ENCODE results near the gene KBTBD7. TPM values are rescaled to one million over a fixed set of nuclear protein-coding genes. Genes with fewer than 3 reads are reported as not detected.

KBTBD7 gene
- polyA plus RNA-seq, 3 donors = 0.43 to 7.7 (median 5.5) TPM

DNA sequence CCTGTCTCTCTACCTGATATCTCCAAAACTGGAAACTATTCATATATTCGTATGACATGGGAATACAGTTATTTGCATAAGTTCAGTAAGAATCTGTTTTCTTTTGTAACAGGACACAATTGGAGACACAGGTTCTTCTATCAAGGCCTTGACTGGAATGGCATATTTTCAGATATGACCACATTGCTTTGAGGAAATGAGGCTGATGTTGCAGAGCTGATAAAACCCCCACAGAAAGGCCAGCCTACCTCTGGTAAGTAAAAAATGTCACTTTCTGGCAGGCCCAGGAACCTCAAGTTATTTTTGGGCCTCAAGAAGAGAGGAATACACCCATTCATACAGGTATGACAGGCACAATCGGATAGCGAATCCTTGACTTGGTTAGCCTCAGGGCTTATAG, 32.2 kb downstream of the KBTBD7 start:
- Histone ChIP-seq H3K4me1 (ENCODE audit: control insufficient read depth in 1 of 2, insufficient read depth in 2 of 2, low read length in 2 of 2) (no peaks in the 10 kb centered on the region), H3K9me3 (replicated peaks in 1 of 2; ENCODE audit: control insufficient read depth in 1 of 2, insufficient read depth in 1 of 2, low read length in 2 of 2) (no peaks in the 10 kb centered on the region), H2AFZ (ENCODE audit: insufficient read depth, low read depth, low read length, poor library complexity, severe bottlenecking) (no peak overlapping the region), H3K79me2 (ENCODE audit: insufficient read depth, low read length) (no peaks in the 10 kb centered on the region), H4K20me1 (ENCODE audit: insufficient read depth, low read length) (no peaks in the 10 kb centered on the region), H3K9ac (ENCODE audit: insufficient read depth, low read length, poor library complexity, severe bottlenecking) (no peak overlapping the region), H3K4me2 (replicated peaks; ENCODE audit: extremely low read depth, low read length, poor library complexity, severe bottlenecking) (no peak overlapping the region), H3K4me3 (replicated peaks in 1 of 3; ENCODE audit: low read depth in 2 of 3, low read length in 3 of 3) (no peak overlapping the region), H3K27ac (ENCODE audit: low read depth in 1 of 2, low read length in 2 of 2) (no peak overlapping the region), H3K27me3 (ENCODE audit: control insufficient read depth in 2 of 2, insufficient read depth in 2 of 2, low read length in 2 of 2) (no peaks in the 10 kb centered on the region), H3K36me3 (replicated peaks in 1 of 2; ENCODE audit: control insufficient read depth in 1 of 2, insufficient read depth in 2 of 2, low read length in 2 of 2) (no peaks in the 10 kb centered on the region)
- no peaks in the 10 kb centered on the region for H3K36me3 Mint-ChIP-seq
- H3K9me3 Mint-ChIP-seq = peaks cover 2 to 14% (median 5%) of the 10 kb centered on the region in 7 donors
- DNase-seq = no peak
- intact Hi-C loops (cut with micrococcal nuclease) = no loop called here
- 100% methylated on average over 1 of the region's 3 CpGs for WGBS (ENCODE audit: insufficient coverage)
- no peak overlapping the region for H3K4me3 Mint-ChIP-seq
- peaks cover 0 to 2% (median 0%) of the 10 kb centered on the region in 3 donors for H3K27me3 Mint-ChIP-seq (ENCODE audit: low read depth in 3 of 3)
- H3K27ac Mint-ChIP-seq = no peak overlapping the region
- TF ChIP-seq, protein P1, sequence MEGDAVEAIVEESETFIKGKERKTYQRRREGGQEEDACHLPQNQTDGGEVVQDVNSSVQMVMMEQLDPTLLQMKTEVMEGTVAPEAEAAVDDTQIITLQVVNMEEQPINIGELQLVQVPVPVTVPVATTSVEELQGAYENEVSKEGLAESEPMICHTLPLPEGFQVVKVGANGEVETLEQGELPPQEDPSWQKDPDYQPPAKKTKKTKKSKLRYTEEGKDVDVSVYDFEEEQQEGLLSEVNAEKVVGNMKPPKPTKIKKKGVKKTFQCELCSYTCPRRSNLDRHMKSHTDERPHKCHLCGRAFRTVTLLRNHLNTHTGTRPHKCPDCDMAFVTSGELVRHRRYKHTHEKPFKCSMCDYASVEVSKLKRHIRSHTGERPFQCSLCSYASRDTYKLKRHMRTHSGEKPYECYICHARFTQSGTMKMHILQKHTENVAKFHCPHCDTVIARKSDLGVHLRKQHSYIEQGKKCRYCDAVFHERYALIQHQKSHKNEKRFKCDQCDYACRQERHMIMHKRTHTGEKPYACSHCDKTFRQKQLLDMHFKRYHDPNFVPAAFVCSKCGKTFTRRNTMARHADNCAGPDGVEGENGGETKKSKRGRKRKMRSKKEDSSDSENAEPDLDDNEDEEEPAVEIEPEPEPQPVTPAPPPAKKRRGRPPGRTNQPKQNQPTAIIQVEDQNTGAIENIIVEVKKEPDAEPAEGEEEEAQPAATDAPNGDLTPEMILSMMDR (IDR thresholded peaks at IDR 0.05) = no peak
- H3K4me1 Mint-ChIP-seq = no peaks in the 10 kb centered on the region

DNA sequence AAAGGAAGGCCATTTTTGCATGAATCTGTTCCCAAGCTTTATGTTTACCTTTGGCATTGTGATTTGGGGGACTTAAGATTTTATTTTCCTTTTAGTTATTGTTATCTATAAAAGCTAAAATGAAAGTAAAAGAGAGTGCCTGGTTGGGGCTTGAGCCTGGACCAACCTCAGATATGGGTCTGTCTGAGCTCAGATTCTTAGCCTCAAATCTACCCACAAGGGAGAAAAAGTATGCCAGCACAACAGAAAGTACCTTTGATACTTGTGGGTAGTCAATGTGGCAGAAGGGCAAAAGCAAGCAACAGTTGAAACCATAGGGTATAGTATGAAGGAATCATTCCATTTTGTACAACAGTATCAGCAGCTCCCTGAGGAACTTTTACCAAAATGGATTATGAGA, 35.2 kb downstream of the KBTBD7 start:
- peaks cover 2 to 9% (median 4%) of the 10 kb centered on the region in 7 donors for H3K9me3 Mint-ChIP-seq
- intact Hi-C loops (cut with micrococcal nuclease) = no loop called here
- no peak overlapping the region for H3K27ac ChIP-seq (ENCODE audit: low read depth in 1 of 2, low read length in 2 of 2)

More for the DNA sequence above, 35.2 kb downstream of the KBTBD7 start:
- Histone ChIP-seq H3K4me3 (replicated peaks in 1 of 3; ENCODE audit: low read depth in 2 of 3, low read length in 3 of 3) (no peak overlapping the region), H3K9me3 (replicated peaks in 1 of 2; ENCODE audit: control insufficient read depth in 1 of 2, insufficient read depth in 1 of 2, low read length in 2 of 2) (no peaks in the 10 kb centered on the region), H3K4me1 (ENCODE audit: control insufficient read depth in 1 of 2, insufficient read depth in 2 of 2, low read length in 2 of 2) (no peaks in the 10 kb centered on the region), H3K9ac (ENCODE audit: insufficient read depth, low read length, poor library complexity, severe bottlenecking) (no peak overlapping the region), H3K36me3 (replicated peaks in 1 of 2; ENCODE audit: control insufficient read depth in 1 of 2, insufficient read depth in 2 of 2, low read length in 2 of 2) (no peaks in the 10 kb centered on the region), H3K4me2 (replicated peaks; ENCODE audit: extremely low read depth, low read length, poor library complexity, severe bottlenecking) (no peak overlapping the region), H3K27me3 (ENCODE audit: control insufficient read depth in 2 of 2, insufficient read depth in 2 of 2, low read length in 2 of 2) (no peaks in the 10 kb centered on the region), H3K79me2 (ENCODE audit: insufficient read depth, low read length) (no peaks in the 10 kb centered on the region), H2AFZ (ENCODE audit: insufficient read depth, low read depth, low read length, poor library complexity, severe bottlenecking) (no peak overlapping the region), H4K20me1 (ENCODE audit: insufficient read depth, low read length) (no peaks in the 10 kb centered on the region)
- TF ChIP-seq, protein P1 (IDR thresholded peaks at IDR 0.05) = no peak
- Mint-ChIP-seq H3K27ac (no peak overlapping the region), H3K36me3 (no peaks in the 10 kb centered on the region), H3K27me3 (ENCODE audit: low read depth in 3 of 3) (peaks cover 0 to 2% (median 0%) of the 10 kb centered on the region in 3 donors), H3K4me3 (no peak overlapping the region), H3K4me1 (no peaks in the 10 kb centered on the region)
- no peak for DNase-seq
